Endothelial cell of umbilical vein (primary cell): ENCODE measurements around the gene MRPL14. TPM values are rescaled to one million over a fixed set of nuclear protein-coding genes. Genes with fewer than 3 reads are reported as not detected.

Source experiments
- BruUV-seq: library from RNA; stranded (reverse); fragments of 400-500 nt; replicated peaks from 2 replicates; lab custom pipeline; 2021; lab: Mats Ljungman, UMichigan
- CTCF ChIA-PET: fragments of 300-600, 350-600 bp; sonication (Branson Sonifier 250); formaldehyde crosslinking; loops from one replicate; lab custom pipeline; 2021; ENCODE audit warnings: antibody characterized with exemption, inconsistent platforms; lab: Charles Lee
- POLR2A ChIA-PET: fragments of 300-600, 350-600 bp; sonication (Branson Sonifier 250); formaldehyde crosslinking; loops from one replicate; lab custom pipeline; 2021; ENCODE audit warnings: antibody characterized with exemption, inconsistent platforms; lab: Charles Lee
- DNase-seq: peaks from one replicate; pipeline ENCODE4 v3.0.0-alpha.2; 2011; ENCODE audit warnings: low read depth, low spot score
- FAIRE-seq: peaks from 2 replicates; lab custom pipeline; 2011; peaks lifted over from hg19 to GRCh38; lab: Jason Lieb, UNC
- H2AFZ ChIP-seq: 2 replicates; pipeline ENCODE4 v1.6.0; 2012; ENCODE audit warnings: low read depth, low read length, control low read depth, inconsistent platforms
- H3K27ac ChIP-seq: 2 replicates; pipeline ENCODE4 v1.5.1; 2011; ENCODE audit warnings: low read depth, mild to moderate bottlenecking, control low read depth, low read length, moderate library complexity; ENCODE audit not compliant: insufficient read depth
- H3K27me3 ChIP-seq, 2 experiments: 2 replicates each; pipeline versions ENCODE4 v1.6.0 to v1.6.1; 2011; ENCODE audit warnings: low read length in 2 of 2, mixed read lengths in 1 of 2; ENCODE audit not compliant: control insufficient read depth in 2 of 2, insufficient read depth in 2 of 2
- H3K36me3 ChIP-seq, 2 experiments: 2 replicates in 1 of 2; 3 replicates in 1 of 2; pipeline ENCODE4 v1.5.1; 2011; ENCODE audit warnings: low read length in 2 of 2, mild to moderate bottlenecking in 1 of 2, moderate library complexity in 1 of 2; ENCODE audit not compliant: control insufficient read depth in 2 of 2, insufficient read depth in 2 of 2; ENCODE audit errors: extremely low read depth in 1 of 2
- H3K4me1 ChIP-seq: 3 replicates; pipeline ENCODE4 v1.5.1; 2011; ENCODE audit warnings: mild to moderate bottlenecking, low read length; ENCODE audit not compliant: control insufficient read depth, insufficient read depth; ENCODE audit errors: extremely low read depth
- H3K4me2 ChIP-seq: 2 replicates; pipeline ENCODE4 v1.6.1; 2011; ENCODE audit warnings: low read length, control low read depth, mixed read lengths; ENCODE audit not compliant: insufficient read depth
- H3K4me3 ChIP-seq, 3 experiments: fragments of 200-600 bp in 1 of 3; sonication (generic), shearing (Covaris generic) in 1 of 3; replicated peaks in 1 of 3; 2 replicates each; pipeline ENCODE4 v1.5.1; 2011 to 2016; ENCODE audit warnings: control low read depth in 3 of 3, low read length in 3 of 3, mild to moderate bottlenecking in 2 of 3, inconsistent platforms in 1 of 3, low read depth in 1 of 3, moderate library complexity in 1 of 3; ENCODE audit not compliant: insufficient read depth in 1 of 3
- H3K79me2 ChIP-seq: 2 replicates; pipeline ENCODE4 v1.6.0; 2012; ENCODE audit warnings: low read length, inconsistent platforms; ENCODE audit not compliant: control insufficient read depth, insufficient read depth
- H3K9ac ChIP-seq: replicated peaks from 2 replicates; pipeline ENCODE3; 2011; ENCODE audit warnings: low read length, control low read depth; ENCODE audit not compliant: insufficient read depth; ENCODE audit errors: extremely low read depth
- H3K9me1 ChIP-seq: replicated peaks from 3 replicates; pipeline ENCODE4 v1.6.0; 2011; ENCODE audit warnings: mild to moderate bottlenecking, low read length; ENCODE audit not compliant: control insufficient read depth, insufficient read depth; ENCODE audit errors: extremely low read depth
- H3K9me3 ChIP-seq: replicated peaks from 2 replicates; pipeline ENCODE4 v1.5.1; 2012; ENCODE audit warnings: low read length, inconsistent platforms; ENCODE audit not compliant: control insufficient read depth, insufficient read depth
- H4K20me1 ChIP-seq: replicated peaks from 2 replicates; pipeline ENCODE3; 2011; ENCODE audit warnings: mild to moderate bottlenecking, low read length; ENCODE audit not compliant: control insufficient read depth, insufficient read depth; ENCODE audit errors: extremely low read depth
- CTCF ChIP-seq, 2 donors: IDR thresholded peaks; 1 replicate in 1 of 2; 2 replicates in 1 of 2; pipeline ENCODE4 v1.5.1; 2011; ENCODE audit warnings: low read length in 2 of 2, mild to moderate bottlenecking in 2 of 2, moderate library complexity in 2 of 2, control low read depth in 1 of 2, inconsistent platforms in 1 of 2, low read depth in 1 of 2; ENCODE audit not compliant: insufficient read depth in 1 of 2; ENCODE audit errors: extremely low read depth in 1 of 2
- EZH2 ChIP-seq: IDR thresholded peaks from 2 replicates; pipeline ENCODE4 v1.6.1; 2012; ENCODE audit warnings: borderline replicate concordance, low read depth, mild to moderate bottlenecking, moderate library complexity, low read length, inconsistent platforms; ENCODE audit not compliant: severe bottlenecking
- FOS ChIP-seq: IDR thresholded peaks from 2 replicates; pipeline ENCODE4 v1.6.1; 2011; ENCODE audit warnings: mild to moderate bottlenecking, low read length, moderate library complexity, borderline replicate concordance; ENCODE audit not compliant: insufficient read depth
- GATA2 ChIP-seq: IDR thresholded peaks from 2 replicates; pipeline ENCODE4 v1.7.0; 2011; ENCODE audit warnings: low read depth, mild to moderate bottlenecking, moderate library complexity, mixed read lengths, low read length; ENCODE audit not compliant: insufficient read length, insufficient read depth
- JUN ChIP-seq: IDR thresholded peaks from 2 replicates; pipeline ENCODE4 v1.6.1; 2011; ENCODE audit warnings: borderline replicate concordance, low read depth; ENCODE audit not compliant: insufficient read length, insufficient read depth
- MAX ChIP-seq: IDR thresholded peaks from 2 replicates; pipeline ENCODE4 v1.6.1; 2011; ENCODE audit not compliant: insufficient read depth, insufficient read length
- MYC ChIP-seq: IDR thresholded peaks from one replicate; pipeline ENCODE4 v1.6.1; 2011; ENCODE audit warnings: mild to moderate bottlenecking, low read depth, low read length
- POLR2A ChIP-seq: IDR thresholded peaks from 2 replicates; pipeline ENCODE4 v1.6.1; 2012; ENCODE audit warnings: low read depth, mild to moderate bottlenecking, control low read depth, low read length
- POLR2AphosphoS5 ChIP-seq: IDR thresholded peaks from 2 replicates; pipeline ENCODE4 v1.6.1; 2012; ENCODE audit warnings: low read depth, mild to moderate bottlenecking, control low read depth, low read length, moderate library complexity; ENCODE audit not compliant: insufficient read depth
- dilution Hi-C: fragments of 300-500 bp; cut with MboI; formaldehyde crosslinking; loops from one replicate; pipeline ENCODE4 v1.15.0; 2019; ENCODE audit warnings: low sequenced_read_pairs; ENCODE audit not compliant: extremely low pct_ligation_motif_present
- intact Hi-C: fragments of 100-400 bp; cut with micrococcal nuclease; formaldehyde crosslinking; loops from one replicate; pipeline ENCODE4 v1.10.0; 2022
- polyA plus RNA-seq, 4 experiments: library from polyadenylated mRNA; depleted of rRNA in 3 of 4; stranded (reverse) in 3 of 4; unstranded in 1 of 4; fragments of >200 nt; gene quantifications; 2 replicates each; pipeline versions ENCODE4 v1.2.1 to v1.2.3, GENCODE V29; 2011 to 2012; ENCODE audit warnings: missing spikeins in 1 of 4
- total RNA-seq: library from RNA; stranded (reverse); gene quantifications from 2 replicates; pipeline ENCODE4 v1.2.3, GENCODE V29; 2021

The MRPL14 gene
- total and polyA plus RNA-seq, 2 donors (not counting 3 experiments of a cell fraction or from before 2014, with no cell fraction given): 68.1 to 103 TPM

- DNase-seq (no peak), FAIRE-seq (no peak)
- ChIA-PET CTCF (interaction anchor here (0.8 to 2.1 kb wide), 7 partner anchors 9 to 295 kb away, joined by 3 to 6 read pairs (median 4); partner anchors contain the start of gene VEGFA), POLR2A (no interaction called here)
- Histone ChIP-seq H4K20me1 (no peaks in the 10 kb centered on the region), H3K36me3 (no peaks in the 10 kb centered on the region), H3K27ac (peak overlapping the region; percentile 62), H3K9me3 (no peaks in the 10 kb centered on the region), H3K79me2 (no peaks in the 10 kb centered on the region), H3K9me1 (no peaks in the 10 kb centered on the region), H3K4me1 (peaks cover 22% of the 10 kb centered on the region), H3K4me3 (no peak overlapping the region), H3K9ac (no peak overlapping the region), H2AFZ (peak overlapping the region; percentile 7), H3K4me2 (no peak overlapping the region), H3K27me3 (no peaks in the 10 kb centered on the region)
- dilution Hi-C loops: no loop called here
- intact Hi-C loops: no loop called here
- TF ChIP-seq MAX (no peak), CTCF (IDR thresholded peaks at IDR 0.05; ENCODE audit: extremely low read depth in 1 of 2, insufficient read depth in 1 of 2, low read depth in 1 of 2, low read length in 2 of 2) (no peak), EZH2 (no peak), POLR2A (no peak), JUN (no peak), POLR2AphosphoS5 (no peak), FOS (no peak), GATA2 (no peak), MYC (no peak)
- BruUV-seq: TSS peak; percentile 88
These were observed 62.3 kb downstream of the MRPL14 start for GRCh38 chr6:44064948-44065272.
